Stimulated activated CD8-positive, alpha-beta memory T cell treated with anti-CD3 and anti-CD28 coated beads, Interleukin-7, amount 100 ng/mL, for 1 hour (primary cell): ENCODE measurements around the gene RPL10.

ENCODE experiments used
- DNase-seq, 2 donors: peaks; one replicate each; pipeline ENCODE4 v3.0.0-alpha.2; 2020; ENCODE audit warnings: low read depth in 2 of 2

RPL10 gene

DNA sequence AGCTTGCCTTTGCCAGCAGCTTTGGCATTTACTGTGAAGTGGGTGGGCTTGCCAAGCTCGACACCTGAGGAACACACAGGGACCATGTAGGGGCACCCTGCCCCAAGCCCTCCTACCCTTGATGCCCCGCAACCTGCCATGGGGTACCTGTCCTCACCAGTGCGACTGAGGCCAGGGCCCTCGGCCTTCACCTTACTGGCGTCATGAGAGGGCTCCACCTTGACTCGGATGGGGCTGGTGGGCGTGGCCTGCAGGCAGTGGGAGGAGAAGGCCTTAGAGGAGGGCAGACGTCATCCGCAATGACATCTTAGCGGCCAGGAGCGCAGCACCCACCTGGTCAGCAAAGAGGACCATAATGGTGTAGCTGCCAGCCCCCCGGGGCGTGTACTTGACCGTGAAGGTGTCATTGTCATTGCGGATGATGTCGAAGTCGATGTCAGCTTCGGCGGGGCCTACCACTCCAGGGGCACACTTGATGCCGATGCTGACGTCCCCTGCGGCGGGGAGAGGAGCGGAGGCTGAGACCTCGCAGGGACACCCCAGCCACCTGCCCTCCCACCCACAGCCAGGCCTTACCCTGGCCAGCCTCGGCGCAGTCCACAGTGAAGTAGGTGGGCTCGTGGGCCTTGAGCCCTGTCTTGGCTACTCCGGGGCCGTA is 36.0 kb upstream of the RPL10 start:
- no peak for DNase-seq

DNA sequence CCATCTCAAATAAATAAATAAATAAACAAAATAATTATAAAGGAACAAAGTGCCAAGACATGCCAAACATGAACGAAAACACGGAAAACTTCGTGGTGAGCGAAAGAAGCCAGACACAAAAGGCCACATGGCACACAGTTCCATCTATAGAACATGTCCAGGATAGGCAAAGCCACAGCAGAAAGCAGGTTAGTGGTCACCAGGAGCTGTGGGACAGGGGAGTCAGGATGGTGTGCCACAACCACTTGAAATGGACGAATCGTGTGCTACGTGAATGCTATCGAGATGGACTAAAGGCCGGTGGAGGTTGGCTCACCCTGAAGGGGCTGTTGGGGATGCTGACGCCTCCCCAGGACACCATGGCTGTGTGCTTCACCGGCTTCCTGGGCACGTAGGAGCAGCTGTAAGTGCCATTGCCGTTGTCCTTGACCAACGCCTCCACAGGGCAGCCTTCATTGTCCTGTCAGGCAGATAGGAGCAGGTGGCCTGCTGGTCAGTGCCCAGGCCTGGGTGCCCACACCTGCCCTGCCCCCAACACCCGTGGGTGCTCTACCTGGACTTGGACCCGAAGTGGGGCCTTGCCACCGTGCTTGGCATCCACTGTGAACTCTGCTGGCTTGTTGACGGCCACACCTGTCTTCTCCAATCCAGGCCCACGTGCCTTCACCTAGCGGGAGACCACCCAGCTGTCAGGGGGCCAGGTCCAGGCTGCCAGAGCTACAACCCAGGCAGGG is 34.3 kb upstream of the RPL10 start:
- no peak for DNase-seq

- DNase-seq = no peak
Observed at GRCh38 chrX:154365052-154365600, 33.1 kb upstream of the RPL10 start.

DNA sequence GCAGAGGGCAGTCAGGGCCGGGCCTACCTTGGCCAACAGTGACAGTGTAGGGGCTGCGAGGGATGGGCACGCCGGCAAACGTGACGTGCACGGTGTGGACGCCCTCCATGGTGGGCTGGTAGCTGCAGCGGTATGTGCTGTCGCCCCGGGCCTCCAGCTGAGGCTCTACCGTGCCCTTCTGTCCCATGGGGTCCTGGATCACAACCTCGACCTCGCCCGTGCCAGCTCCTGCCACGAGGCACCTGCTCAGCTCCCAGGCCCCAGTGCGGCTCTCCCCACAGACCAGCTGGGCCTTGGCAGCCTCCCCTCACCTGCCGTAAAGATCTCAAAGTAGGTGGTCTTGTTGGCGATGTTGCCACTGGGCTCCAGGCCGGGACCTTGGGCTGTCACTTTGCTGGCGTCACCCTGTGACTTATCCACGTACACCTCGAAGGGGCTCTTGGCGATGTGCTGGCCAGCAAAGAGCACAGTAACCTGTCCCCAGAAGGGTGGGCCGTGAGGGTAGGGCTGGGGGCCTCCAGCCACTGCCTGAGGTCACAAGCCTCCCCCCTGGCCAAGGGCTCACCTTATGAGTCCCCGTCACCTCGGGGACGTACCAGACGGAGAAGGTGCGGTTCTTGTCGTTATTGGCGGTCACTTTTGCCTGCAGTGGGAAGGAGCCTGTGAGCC is 32.0 kb upstream of the RPL10 start:
- no peak for DNase-seq

GRCh38 chrX:154366666-154367055 is 31.5 kb upstream of the RPL10 start:
- no peak for DNase-seq

- no peak for DNase-seq
Observed at GRCh38 chrX:154367474-154368308, 30.5 kb upstream of the RPL10 start.

DNA sequence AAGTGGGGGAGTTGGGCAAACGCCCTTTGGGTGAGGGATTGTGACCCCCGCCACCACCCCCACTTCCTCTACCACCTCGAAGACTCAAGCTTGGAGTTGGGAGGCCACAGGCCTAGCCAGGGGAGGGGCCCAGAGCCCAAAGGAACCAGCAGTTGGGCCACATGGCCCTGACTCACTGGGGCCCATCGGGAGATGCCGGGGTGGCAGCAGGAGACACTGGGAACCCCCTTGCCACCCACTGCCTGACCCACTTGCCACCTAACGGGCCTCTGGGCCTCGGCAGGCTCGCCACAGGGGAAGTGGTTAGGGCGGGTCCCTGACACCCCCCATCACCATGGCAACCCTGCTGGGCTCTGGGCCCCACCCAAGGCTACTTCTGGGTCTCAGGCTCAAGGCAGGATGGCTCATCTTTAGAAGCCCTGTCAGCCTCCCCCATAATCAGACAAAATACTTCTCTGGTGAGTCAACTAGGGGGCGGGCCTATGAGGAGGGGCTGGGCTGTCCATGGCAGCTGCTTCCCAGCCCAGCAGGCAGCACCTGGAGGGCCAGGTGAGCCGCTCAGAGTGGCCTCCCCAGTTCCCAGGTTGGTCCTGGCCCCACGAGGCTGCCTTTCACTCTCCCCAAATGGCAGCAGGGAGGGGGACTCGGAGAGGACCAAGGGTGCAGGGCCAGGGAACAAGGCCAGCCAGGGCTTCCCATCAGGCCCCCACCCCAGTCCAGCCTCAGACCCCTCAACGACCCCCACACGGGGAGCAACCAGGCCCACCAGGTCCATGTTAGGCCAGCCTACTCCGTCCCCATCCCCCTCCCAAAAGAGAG is 29.3 kb upstream of the RPL10 start:
- peak; percentile 81 to 89 for DNase-seq

- peak; percentile 49 to 63 for DNase-seq
Observed at GRCh38 chrX:154369449-154370299, 28.5 kb upstream of the RPL10 start.

DNA sequence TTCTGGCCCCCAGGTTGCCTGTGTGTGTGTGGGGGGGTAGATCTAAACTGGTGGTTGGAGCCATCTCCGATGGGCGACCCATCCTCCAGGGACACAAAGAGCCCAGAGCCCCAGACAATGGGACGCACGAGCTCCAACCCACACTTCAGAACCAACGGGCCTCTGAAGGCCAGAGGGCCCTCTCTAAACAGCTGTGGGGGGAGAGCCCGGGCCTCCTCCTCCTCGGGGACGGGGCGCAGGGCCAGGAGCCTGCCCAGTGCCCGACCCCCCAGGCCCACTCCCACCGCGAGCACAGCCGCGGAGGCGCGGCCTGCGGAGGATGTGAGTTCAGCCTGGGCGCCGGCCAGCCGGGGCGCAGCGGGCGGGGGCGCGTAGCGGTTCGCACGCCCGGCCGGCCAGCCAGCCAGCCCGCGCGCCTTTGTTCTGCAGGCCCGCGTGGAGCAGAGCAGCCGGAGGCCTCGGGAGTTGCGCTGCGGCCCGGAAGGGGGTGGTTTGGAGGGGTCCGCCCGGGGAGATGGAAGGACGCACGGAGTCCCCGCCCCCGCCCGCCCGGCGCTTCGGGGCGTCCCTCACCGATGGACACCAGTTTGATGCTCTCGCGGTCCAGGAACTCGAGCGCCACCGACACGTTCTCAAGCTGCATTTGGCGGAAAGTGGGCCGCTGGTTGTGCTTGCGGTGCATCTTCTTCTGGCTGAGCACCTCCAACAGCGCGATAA is 27.7 kb upstream of the RPL10 start:
- DNase-seq = no peak

- peak; percentile 80 to 83 for DNase-seq
Observed at GRCh38 chrX:154371017-154371788, 27.0 kb upstream of the RPL10 start.

GRCh38 chrX:154371789-154372300 is 26.3 kb upstream of the RPL10 start:
- DNase-seq = no peak

- no peak for DNase-seq
Observed at GRCh38 chrX:154372612-154373022, 25.6 kb upstream of the RPL10 start.

DNA sequence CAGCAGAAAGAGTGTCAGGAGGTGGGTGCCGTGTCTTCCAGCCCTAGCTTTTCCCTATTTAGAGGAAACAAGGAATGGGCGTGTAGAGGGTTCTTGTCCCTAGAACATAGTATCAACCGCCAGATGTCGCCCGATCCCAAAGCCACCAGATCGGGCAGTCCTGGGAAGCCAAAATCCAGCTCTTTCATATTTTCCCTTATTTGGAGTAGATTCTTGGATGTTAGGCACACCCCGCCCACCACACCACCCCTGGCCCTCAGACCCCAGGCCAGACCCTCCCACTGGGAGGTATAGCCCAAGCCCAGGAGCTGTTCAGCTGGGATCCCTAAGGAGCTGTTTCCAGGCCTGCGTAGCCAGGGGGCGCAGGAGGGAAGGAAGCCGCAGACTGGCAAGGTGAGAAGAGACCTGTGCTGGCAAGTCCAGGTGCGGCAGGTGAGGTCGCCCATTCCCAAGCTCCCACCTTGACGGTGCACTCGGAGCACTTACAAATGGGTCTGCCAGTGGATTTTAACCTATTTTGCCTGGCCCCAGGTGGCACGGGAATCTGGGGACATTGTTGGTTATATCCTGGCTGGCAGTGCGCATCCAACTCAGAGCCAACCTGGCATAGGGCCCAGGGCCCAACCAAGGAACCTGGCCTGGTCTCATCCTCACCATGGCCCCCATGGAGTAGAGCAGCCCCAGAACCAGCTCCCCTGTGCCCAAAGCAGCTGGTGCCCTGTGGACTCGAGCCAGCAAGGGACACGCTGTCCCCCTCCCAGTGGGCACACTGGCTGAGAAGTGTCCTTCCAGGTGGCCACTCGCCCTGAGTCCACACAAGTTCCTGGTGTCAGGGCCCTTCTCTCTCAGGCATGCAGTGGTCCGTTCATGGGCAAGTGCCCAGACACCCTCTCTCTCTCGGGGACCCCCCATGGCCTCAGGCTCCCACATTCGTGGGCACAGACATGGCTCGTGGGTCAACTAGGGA is 24.6 kb upstream of the RPL10 start:
- no peak for DNase-seq

DNA sequence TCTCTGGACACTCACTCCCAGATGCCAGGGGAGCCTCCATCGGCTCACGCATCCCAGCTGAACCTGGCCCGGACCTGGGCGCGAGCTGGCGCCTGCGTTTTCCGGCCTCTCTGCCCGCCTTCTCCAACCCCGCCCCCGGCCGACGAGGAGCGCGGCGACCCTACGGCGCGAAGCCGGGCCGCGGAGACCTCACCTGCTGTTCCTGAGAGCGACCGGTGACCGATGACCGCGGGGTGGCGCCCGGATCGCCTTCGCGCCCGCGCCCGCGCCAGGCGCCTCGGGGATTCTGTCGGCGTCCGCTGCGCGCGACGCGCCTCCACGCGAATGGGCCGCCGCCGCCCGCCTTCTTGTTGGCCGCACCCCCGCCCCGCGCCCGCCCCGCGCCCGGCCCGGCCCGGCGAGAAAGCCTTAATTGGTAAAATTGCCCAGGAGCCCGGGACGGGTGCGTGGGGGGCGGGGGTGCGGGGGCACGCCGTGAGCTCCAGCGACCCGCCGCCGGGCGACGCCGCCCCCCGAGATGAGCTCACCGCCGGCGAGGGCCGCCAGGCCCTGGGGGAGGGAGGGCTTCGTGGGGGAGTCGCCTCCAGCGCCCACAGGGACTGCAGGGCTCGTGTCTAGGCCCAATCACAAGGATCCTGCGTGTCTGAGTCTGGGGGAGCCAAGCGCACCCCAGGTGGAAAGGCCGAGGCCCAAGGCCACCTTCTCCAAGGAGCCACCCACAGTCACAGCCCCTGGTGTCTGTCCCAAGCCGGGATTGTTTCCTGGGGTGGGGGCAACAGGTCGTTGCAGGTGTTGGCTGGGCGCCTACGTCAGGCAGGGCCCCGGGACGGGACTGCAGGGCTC is 23.6 kb upstream of the RPL10 start, which contains the start of gene FLNA:
Gene FLNA (minus strand): TSS at position 322 of the 843 bp plus-strand sequence. CDS start 3,389 bp downstream, outside the sequence.
- DNase-seq = no peak

DNA sequence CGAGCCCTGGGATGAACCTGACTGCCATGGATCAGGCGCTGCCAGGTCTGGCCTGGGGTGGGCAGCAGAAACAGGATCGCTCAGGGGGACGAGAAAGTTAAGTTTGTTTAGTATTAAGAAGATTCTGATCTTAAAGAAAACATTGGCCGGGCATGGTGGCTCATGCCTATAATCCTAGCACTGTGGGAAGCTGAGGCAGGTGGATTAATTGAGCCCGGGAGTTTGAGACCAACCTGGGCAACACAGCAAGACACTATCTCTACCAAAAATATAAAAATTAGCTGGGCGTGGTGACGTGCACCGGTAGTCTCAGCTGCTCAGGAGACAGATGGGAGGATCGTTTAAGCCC is 23.0 kb upstream of the RPL10 start:
- no peak for DNase-seq

DNA sequence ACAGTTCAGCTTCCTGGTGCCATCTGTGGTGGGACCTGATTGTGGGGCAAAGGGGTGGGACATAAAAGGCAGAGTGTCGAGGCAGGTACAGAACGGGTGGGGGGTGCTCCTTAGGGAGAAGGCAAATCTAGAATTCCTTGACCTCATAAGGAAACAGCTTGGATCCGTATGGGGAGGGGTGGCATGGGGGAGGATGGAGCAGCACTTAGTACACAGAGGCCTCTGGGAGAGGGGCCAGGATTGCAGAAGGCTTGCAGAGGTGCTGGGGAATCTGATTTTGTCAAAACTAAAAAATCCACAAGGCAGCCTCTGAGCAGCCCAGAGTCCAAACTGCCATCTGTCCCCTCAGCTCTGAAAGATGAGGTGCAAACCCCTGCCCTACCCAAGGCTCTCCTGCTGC is 21.4 kb upstream of the RPL10 start:
- DNase-seq = no peak
